ENCODE results near the gene ABL1.

Gene ABL1

DNA sequence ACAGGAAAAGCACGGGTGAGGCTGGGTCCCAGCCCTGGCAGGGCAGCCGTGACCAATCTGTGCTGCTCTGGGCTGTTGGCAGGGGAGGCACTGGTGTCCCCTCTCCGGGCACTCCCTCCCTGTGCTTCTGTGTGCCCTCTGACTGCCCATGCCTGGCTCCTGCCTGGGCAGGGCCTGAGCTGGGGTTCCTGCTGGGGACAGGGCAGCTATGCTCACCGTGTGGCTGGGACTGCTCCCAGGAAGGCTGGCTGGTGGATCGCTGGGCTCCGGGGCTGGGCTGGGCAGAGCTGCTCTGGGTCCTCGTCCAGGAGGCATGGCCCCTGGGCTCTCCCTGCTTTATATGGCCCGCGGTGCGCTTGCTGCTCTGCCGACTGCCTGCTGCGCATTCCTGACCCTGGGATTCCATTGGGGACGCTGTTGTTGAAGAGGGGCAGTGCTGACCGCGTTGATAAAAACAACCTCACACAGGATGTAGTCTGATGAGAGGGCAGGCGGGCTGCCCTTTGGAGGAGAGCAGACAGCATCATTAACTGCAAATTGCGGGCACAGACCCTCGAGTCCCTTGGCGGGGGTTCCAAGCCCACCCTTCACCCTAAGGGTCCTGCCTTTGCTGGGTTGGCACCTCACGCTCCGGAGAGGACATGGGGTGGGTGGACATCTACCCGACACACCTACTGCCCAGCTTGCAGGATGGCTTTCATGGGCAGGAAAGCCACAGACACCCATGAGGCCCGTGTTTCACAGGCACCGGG lies 60.6 kb downstream of the ABL1 start:
- no peaks in the 10 kb centered on the region for H3K4me1 ChIP-seq (ENCODE audit: low read depth, poor library complexity, severe bottlenecking)
- no peak overlapping the region for H3K4me2 ChIP-seq
- H3K9ac ChIP-seq: no peak overlapping the region
- H3K27ac ChIP-seq: no peak overlapping the region
- no peaks in the 10 kb centered on the region for H3K79me2 ChIP-seq (ENCODE audit: insufficient read depth, low read depth)
- no peak overlapping the region for H2AFZ ChIP-seq (ENCODE audit: low read depth)
- H3K27me3 ChIP-seq (ENCODE audit: insufficient read depth, low read depth): peaks cover 48% of the 10 kb centered on the region
- no peaks in the 10 kb centered on the region for H4K20me1 ChIP-seq (ENCODE audit: insufficient read depth)
- no peak overlapping the region for H3K4me3 ChIP-seq (IDR thresholded peaks at IDR 0.05; ENCODE audit: insufficient read depth, low read depth, low read length)
- H3K36me3 ChIP-seq (ENCODE audit: insufficient read depth): no peaks in the 10 kb centered on the region
- TF ChIP-seq, protein P1, sequence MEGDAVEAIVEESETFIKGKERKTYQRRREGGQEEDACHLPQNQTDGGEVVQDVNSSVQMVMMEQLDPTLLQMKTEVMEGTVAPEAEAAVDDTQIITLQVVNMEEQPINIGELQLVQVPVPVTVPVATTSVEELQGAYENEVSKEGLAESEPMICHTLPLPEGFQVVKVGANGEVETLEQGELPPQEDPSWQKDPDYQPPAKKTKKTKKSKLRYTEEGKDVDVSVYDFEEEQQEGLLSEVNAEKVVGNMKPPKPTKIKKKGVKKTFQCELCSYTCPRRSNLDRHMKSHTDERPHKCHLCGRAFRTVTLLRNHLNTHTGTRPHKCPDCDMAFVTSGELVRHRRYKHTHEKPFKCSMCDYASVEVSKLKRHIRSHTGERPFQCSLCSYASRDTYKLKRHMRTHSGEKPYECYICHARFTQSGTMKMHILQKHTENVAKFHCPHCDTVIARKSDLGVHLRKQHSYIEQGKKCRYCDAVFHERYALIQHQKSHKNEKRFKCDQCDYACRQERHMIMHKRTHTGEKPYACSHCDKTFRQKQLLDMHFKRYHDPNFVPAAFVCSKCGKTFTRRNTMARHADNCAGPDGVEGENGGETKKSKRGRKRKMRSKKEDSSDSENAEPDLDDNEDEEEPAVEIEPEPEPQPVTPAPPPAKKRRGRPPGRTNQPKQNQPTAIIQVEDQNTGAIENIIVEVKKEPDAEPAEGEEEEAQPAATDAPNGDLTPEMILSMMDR (conservative IDR thresholded peaks at IDR 0.05; ENCODE audit: low read depth, low read length): no peak

- Histone ChIP-seq H3K27ac (no peak within 1 kb of the TSS), H3K4me3 (IDR thresholded peaks at IDR 0.05; ENCODE audit: insufficient read depth, low read depth, low read length) (no peak within 1 kb of the TSS), H4K20me1 (ENCODE audit: insufficient read depth) (no peaks in the 10 kb centered on the region), H3K9ac (no peak within 1 kb of the TSS), H3K79me2 (ENCODE audit: insufficient read depth, low read depth) (no peaks in the 10 kb centered on the region), H2AFZ (ENCODE audit: low read depth) (no peak within 1 kb of the TSS), H3K4me1 (ENCODE audit: low read depth, poor library complexity, severe bottlenecking) (no peaks in the 10 kb centered on the region), H3K36me3 (ENCODE audit: insufficient read depth) (no peaks in the 10 kb centered on the region), H3K4me2 (no peak within 1 kb of the TSS), H3K27me3 (ENCODE audit: insufficient read depth, low read depth) (peaks cover 55% of the 10 kb centered on the region)
- TF ChIP-seq, protein P1 (conservative IDR thresholded peaks at IDR 0.05; ENCODE audit: low read depth, low read length): no peak
Observed at GRCh38 chr9:130896233-130897014, 61.4 kb downstream of the ABL1 start, which contains the start of gene QRFP. TSS of gene QRFP (minus strand) at chr9:130896812. CDS start at chr9:130893838, 2,974 bp downstream.

- Histone ChIP-seq H3K9ac (no peak overlapping the region), H3K79me2 (ENCODE audit: insufficient read depth, low read depth) (no peaks in the 10 kb centered on the region), H3K27ac (no peak overlapping the region), H3K36me3 (ENCODE audit: insufficient read depth) (no peaks in the 10 kb centered on the region), H3K4me1 (ENCODE audit: low read depth, poor library complexity, severe bottlenecking) (no peaks in the 10 kb centered on the region), H3K27me3 (ENCODE audit: insufficient read depth, low read depth) (peaks cover 63% of the 10 kb centered on the region), H3K4me3 (IDR thresholded peaks at IDR 0.05; ENCODE audit: insufficient read depth, low read depth, low read length) (no peak overlapping the region), H2AFZ (ENCODE audit: low read depth) (no peak overlapping the region), H4K20me1 (ENCODE audit: insufficient read depth) (no peaks in the 10 kb centered on the region), H3K4me2 (no peak overlapping the region)
- TF ChIP-seq, protein P1 (conservative IDR thresholded peaks at IDR 0.05; ENCODE audit: low read depth, low read length): no peak
Observed at GRCh38 chr9:130897105-130897751, 62.2 kb downstream of the ABL1 start.

DNA sequence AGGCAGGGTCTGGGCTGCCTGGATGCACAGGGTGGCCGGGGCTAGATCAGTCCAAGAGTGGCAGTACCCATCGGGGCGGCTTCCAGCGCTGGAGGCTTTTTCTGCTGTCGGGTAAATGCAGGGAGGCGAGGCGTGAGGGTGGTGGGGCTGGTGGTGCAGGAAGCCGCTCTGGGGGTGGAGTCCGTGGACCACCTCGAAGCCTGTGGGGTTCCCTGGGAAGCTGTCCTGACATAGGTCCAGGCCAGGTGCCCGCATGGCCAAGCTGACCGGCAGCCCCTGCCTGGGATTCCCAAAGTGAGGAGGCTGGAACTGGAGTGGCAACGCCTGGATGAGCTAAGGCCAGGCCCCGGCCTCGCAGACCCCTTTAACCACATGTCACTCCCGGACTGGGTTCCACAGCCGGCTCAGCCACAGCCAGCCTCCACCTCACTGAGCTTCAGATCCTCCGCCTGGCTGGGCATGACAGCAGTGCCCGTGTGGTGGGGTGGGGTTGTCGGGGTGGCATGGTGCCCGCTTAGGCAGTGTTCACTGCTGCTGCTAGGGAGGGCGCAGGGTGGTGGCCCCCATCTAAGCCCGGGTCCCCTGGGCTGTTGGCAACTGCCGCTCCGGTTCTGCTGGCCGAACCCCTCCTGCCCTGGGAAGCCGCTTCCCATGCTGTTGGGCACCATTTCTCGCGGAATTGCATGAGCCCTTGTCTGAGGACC lies 62.9 kb downstream of the ABL1 start:
- Histone ChIP-seq H4K20me1 (ENCODE audit: insufficient read depth) (no peaks in the 10 kb centered on the region), H3K27ac (no peak overlapping the region), H3K79me2 (ENCODE audit: insufficient read depth, low read depth) (no peaks in the 10 kb centered on the region), H3K36me3 (ENCODE audit: insufficient read depth) (no peaks in the 10 kb centered on the region), H3K27me3 (ENCODE audit: insufficient read depth, low read depth) (peaks cover 71% of the 10 kb centered on the region), H2AFZ (ENCODE audit: low read depth) (no peak overlapping the region), H3K9ac (no peak overlapping the region), H3K4me3 (IDR thresholded peaks at IDR 0.05; ENCODE audit: insufficient read depth, low read depth, low read length) (no peak overlapping the region), H3K4me2 (no peak overlapping the region), H3K4me1 (ENCODE audit: low read depth, poor library complexity, severe bottlenecking) (no peaks in the 10 kb centered on the region)
- TF ChIP-seq, protein P1 (conservative IDR thresholded peaks at IDR 0.05; ENCODE audit: low read depth, low read length): no peak
